A673 (cell line): ENCODE results near the gene MTF1.
"Not testable (repeated sequence)": the region's sequence is repeated elsewhere in the genome, so short reads cannot be mapped to it uniquely, and the experiment has no call there.

Source experiments
- EZH2 ChIP-seq: fragments of 200-600 bp; sonication (generic); IDR thresholded peaks from 2 replicates; pipeline ENCODE4 v1.6.1; 2017; ENCODE audit warnings: borderline replicate concordance, low read depth, mild to moderate bottlenecking, mixed read lengths, antibody characterized with exemption, low read length; ENCODE audit not compliant: poor library complexity, severe bottlenecking
- TF ChIP-seq, protein P1 (sequence below): fragments of 300-800, 200-600 bp; sonication (generic); conservative IDR thresholded peaks from 2 replicates; pipeline ENCODE4 v1.5.1; 2017; ENCODE audit warnings: low read depth, mild to moderate bottlenecking, antibody characterized with exemption, low read length, moderate library complexity, mixed read lengths

- not testable (repeated sequence) for TF ChIP-seq EZH2
- TF ChIP-seq, protein P1, sequence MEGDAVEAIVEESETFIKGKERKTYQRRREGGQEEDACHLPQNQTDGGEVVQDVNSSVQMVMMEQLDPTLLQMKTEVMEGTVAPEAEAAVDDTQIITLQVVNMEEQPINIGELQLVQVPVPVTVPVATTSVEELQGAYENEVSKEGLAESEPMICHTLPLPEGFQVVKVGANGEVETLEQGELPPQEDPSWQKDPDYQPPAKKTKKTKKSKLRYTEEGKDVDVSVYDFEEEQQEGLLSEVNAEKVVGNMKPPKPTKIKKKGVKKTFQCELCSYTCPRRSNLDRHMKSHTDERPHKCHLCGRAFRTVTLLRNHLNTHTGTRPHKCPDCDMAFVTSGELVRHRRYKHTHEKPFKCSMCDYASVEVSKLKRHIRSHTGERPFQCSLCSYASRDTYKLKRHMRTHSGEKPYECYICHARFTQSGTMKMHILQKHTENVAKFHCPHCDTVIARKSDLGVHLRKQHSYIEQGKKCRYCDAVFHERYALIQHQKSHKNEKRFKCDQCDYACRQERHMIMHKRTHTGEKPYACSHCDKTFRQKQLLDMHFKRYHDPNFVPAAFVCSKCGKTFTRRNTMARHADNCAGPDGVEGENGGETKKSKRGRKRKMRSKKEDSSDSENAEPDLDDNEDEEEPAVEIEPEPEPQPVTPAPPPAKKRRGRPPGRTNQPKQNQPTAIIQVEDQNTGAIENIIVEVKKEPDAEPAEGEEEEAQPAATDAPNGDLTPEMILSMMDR, result not testable (repeated sequence)
Observed at GRCh38 chr1:37908531-37908930, 49.1 kb upstream of the MTF1 start.
